IMR-90 (cell line): ENCODE data around the gene PIEZO2. TPM values are rescaled to one million over a fixed set of nuclear protein-coding genes. Genes with fewer than 3 reads are reported as not detected.

ENCODE experiments used
- ATAC-seq: fragments of 200-7000 bp; cut with Tn5 transposase; 2 replicates; pipeline ENCODE4 v1.9.1; 2020; ENCODE audit warnings: low read depth, mild to moderate bottlenecking, moderate library complexity
- BruUV-seq: library from RNA; stranded (reverse); fragments of 400-500 nt; replicated peaks from 2 replicates; lab custom pipeline; 2021; lab: Mats Ljungman, UMichigan
- CTCF ChIA-PET: fragments of 300-600 bp; formaldehyde crosslinking; extraction: SDS; loops from one replicate; lab custom pipeline; 2021; ENCODE audit warnings: antibody characterized with exemption; lab: Yijun Ruan, JAX
- POLR2A ChIA-PET: fragments of 300-600 bp; sonication (Branson Sonifier 250); formaldehyde crosslinking; loops from one replicate; lab custom pipeline; 2022; ENCODE audit warnings: antibody characterized with exemption; ENCODE audit not compliant: unreplicated experiment; lab: Charles Lee
- DNase-seq: peaks from one replicate; pipeline ENCODE4 v3.0.0; 2013
- H2AFZ ChIP-seq: replicated peaks from 2 replicates; pipeline ENCODE3; 2013; ENCODE audit warnings: low read length, mild to moderate bottlenecking; ENCODE audit not compliant: poor library complexity
- H2AK5ac ChIP-seq: 2 replicates; pipeline ENCODE4 v1.6.1; 2013; ENCODE audit warnings: low read depth, low read length, inconsistent platforms
- H2AK9ac ChIP-seq: replicated peaks from 2 replicates; pipeline ENCODE3; 2013; ENCODE audit warnings: mild to moderate bottlenecking, low read depth, low read length, moderate library complexity; ENCODE audit not compliant: poor library complexity
- H2BK120ac ChIP-seq: 2 replicates; pipeline ENCODE4 v1.6.1; 2013; ENCODE audit warnings: low read depth, low read length, inconsistent platforms
- H2BK15ac ChIP-seq: 3 replicates; pipeline ENCODE4 v1.6.1; 2013; ENCODE audit warnings: low read depth, low read length, inconsistent platforms
- H2BK20ac ChIP-seq: 2 replicates; pipeline ENCODE4 v1.6.1; 2013; ENCODE audit warnings: low read depth, mild to moderate bottlenecking, inconsistent platforms, low read length, moderate library complexity
- H2BK5ac ChIP-seq: 2 replicates; pipeline ENCODE4 v1.6.1; 2013; ENCODE audit warnings: mild to moderate bottlenecking, low read depth, low read length, inconsistent platforms; ENCODE audit not compliant: poor library complexity, severe bottlenecking
- H3K14ac ChIP-seq: replicated peaks from 2 replicates; pipeline ENCODE4 v1.6.1; 2013; ENCODE audit warnings: low read depth, low read length, inconsistent platforms
- H3K18ac ChIP-seq: 2 replicates; pipeline ENCODE4 v1.6.1; 2013; ENCODE audit warnings: low read depth, low read length, control low read depth
- H3K23ac ChIP-seq: 2 replicates; pipeline ENCODE4 v1.6.1; 2013; ENCODE audit warnings: low read depth, low read length, inconsistent platforms
- H3K27ac ChIP-seq: 2 replicates; pipeline ENCODE4 v1.5.1; 2013; ENCODE audit warnings: mild to moderate bottlenecking, control low read depth, low read length; ENCODE audit not compliant: insufficient read depth
- H3K27me3 ChIP-seq: 2 replicates; pipeline ENCODE4 v1.6.1; 2013; ENCODE audit warnings: low read length; ENCODE audit not compliant: control insufficient read depth, insufficient read depth
- H3K36me3 ChIP-seq: 2 replicates; pipeline ENCODE4 v1.6.1; 2013; ENCODE audit warnings: low read length, mixed read lengths; ENCODE audit not compliant: control insufficient read depth, insufficient read depth
- H3K4ac ChIP-seq: 2 replicates; pipeline ENCODE4 v1.6.1; 2013; ENCODE audit warnings: low read depth, low read length, inconsistent platforms
- H3K4me1 ChIP-seq: 2 replicates; pipeline ENCODE4 v1.6.1; 2013; ENCODE audit warnings: low read length, mixed read lengths; ENCODE audit not compliant: control insufficient read depth, insufficient read depth
- H3K4me2 ChIP-seq: 2 replicates; pipeline ENCODE4 v1.6.1; 2013; ENCODE audit warnings: low read depth, mild to moderate bottlenecking, control low read depth, low read length, moderate library complexity
- H3K4me3 ChIP-seq: 2 replicates; pipeline ENCODE4 v1.5.1; 2013; ENCODE audit warnings: low read depth, mild to moderate bottlenecking, control low read depth, low read length, moderate library complexity; ENCODE audit not compliant: insufficient read depth
- H3K56ac ChIP-seq: 2 replicates; pipeline ENCODE4 v1.6.1; 2013; ENCODE audit warnings: low read length, inconsistent platforms; ENCODE audit not compliant: insufficient read depth; ENCODE audit errors: extremely low read depth
- H3K79me1 ChIP-seq, 2 experiments: 2 replicates each; pipeline ENCODE4 v1.6.1; 2013; ENCODE audit warnings: low read length in 2 of 2, inconsistent platforms in 1 of 2, low read depth in 1 of 2
- H3K9ac ChIP-seq: 2 replicates; pipeline ENCODE4 v1.6.1; 2013; ENCODE audit warnings: low read depth, low read length, control low read depth
- H3K9me1 ChIP-seq: 2 replicates; pipeline ENCODE4 v1.6.1; 2013; ENCODE audit warnings: low read length, inconsistent platforms; ENCODE audit not compliant: insufficient read depth
- H3K9me3 ChIP-seq: 2 replicates; pipeline ENCODE4 v1.6.1; 2013; ENCODE audit warnings: low read length; ENCODE audit not compliant: control insufficient read depth, insufficient read depth
- H4K20me1 ChIP-seq: 2 replicates; pipeline ENCODE4 v1.6.1; 2013; ENCODE audit warnings: low read length, inconsistent platforms; ENCODE audit not compliant: insufficient read depth
- H4K5ac ChIP-seq: 2 replicates; pipeline ENCODE4 v1.6.1; 2013; ENCODE audit warnings: mild to moderate bottlenecking, low read depth, low read length, control low read depth
- H4K8ac ChIP-seq, 2 experiments: 2 replicates each; pipeline ENCODE4 v1.6.1; 2013; ENCODE audit warnings: low read depth in 2 of 2, low read length in 2 of 2, control low read depth in 1 of 2, inconsistent platforms in 1 of 2
- H4K91ac ChIP-seq: 2 replicates; pipeline ENCODE4 v1.6.1; 2013; ENCODE audit warnings: low read depth, low read length, inconsistent platforms; ENCODE audit not compliant: insufficient read depth
- BHLHE40 ChIP-seq: fragments of 150-350 bp; IDR thresholded peaks from 2 replicates; pipeline ENCODE4 v1.6.1; 2016; ENCODE audit warnings: mild to moderate bottlenecking, low read depth, low read length
- CHD1 ChIP-seq: IDR thresholded peaks from 2 replicates; pipeline ENCODE4 v1.6.1; 2012; ENCODE audit warnings: low read depth, low read length, improper control_type of control experiment
- ELK1 ChIP-seq: fragments of 150-350 bp; IDR thresholded peaks from 2 replicates; pipeline ENCODE4 v1.6.1; 2016; ENCODE audit warnings: low read depth, mild to moderate bottlenecking, low read length, moderate library complexity, borderline replicate concordance
- FOS ChIP-seq: fragments of 150-350 bp; IDR thresholded peaks from 2 replicates; pipeline ENCODE4 v1.6.1; 2016; ENCODE audit warnings: low read depth, low read length
- MAFK ChIP-seq: IDR thresholded peaks from 2 replicates; pipeline ENCODE4 v1.6.1; 2012; ENCODE audit warnings: low read depth, low read length, improper control_type of control experiment
- MXI1 ChIP-seq: IDR thresholded peaks from 2 replicates; pipeline ENCODE4 v1.6.1; 2012; ENCODE audit warnings: low read depth, mild to moderate bottlenecking, low read length, moderate library complexity, borderline replicate concordance
- NFE2L2 ChIP-seq: fragments of 150-350 bp; IDR thresholded peaks from 2 replicates; pipeline ENCODE4 v1.6.1; 2016; ENCODE audit warnings: low read depth, mild to moderate bottlenecking, low read length
- POLR2A ChIP-seq: IDR thresholded peaks from 2 replicates; pipeline ENCODE4 v1.6.1; 2012; ENCODE audit warnings: mild to moderate bottlenecking, low read depth, low read length
- RAD21 ChIP-seq: IDR thresholded peaks from 2 replicates; pipeline ENCODE4 v1.6.1; 2012; ENCODE audit warnings: low read length, improper control_type of control experiment
- RCOR1 ChIP-seq: IDR thresholded peaks from 2 replicates; pipeline ENCODE4 v1.6.1; 2012; ENCODE audit warnings: mild to moderate bottlenecking, low read length, improper control_type of control experiment; ENCODE audit not compliant: insufficient replicate concordance
- RFX5 ChIP-seq: IDR thresholded peaks from 2 replicates; pipeline ENCODE4 v1.8.0; 2012; ENCODE audit warnings: low read depth, mild to moderate bottlenecking, low read length, moderate library complexity
- SMC3 ChIP-seq: fragments of 150-350 bp; IDR thresholded peaks from 2 replicates; pipeline ENCODE4 v1.6.1; 2016; ENCODE audit warnings: low read depth, mild to moderate bottlenecking, antibody characterized with exemption, low read length, moderate library complexity
- USF2 ChIP-seq: fragments of 150-350 bp; IDR thresholded peaks from 2 replicates; pipeline ENCODE4 v1.6.1; 2017; ENCODE audit warnings: mild to moderate bottlenecking, antibody characterized with exemption, low read length, low read depth
- WGBS, 2 experiments: methylation state at CpG; one replicate each; pipeline versions ENCODE4 v1.1.5 to v1.1.7; 2013; ENCODE audit warnings: missing lambda C conversion rate in 2 of 2; ENCODE audit not compliant: insufficient read length in 1 of 2; ENCODE audit errors: extremely low coverage in 2 of 2; 5-methylcytosine and 5-hydroxymethylcytosine counted together
- dilution Hi-C: fragments of 300-500 bp; cut with HindIII; formaldehyde crosslinking; loops from one replicate; pipeline ENCODE4 v1.14.3; 2018; ENCODE audit warnings: low sequenced_read_pairs; ENCODE audit not compliant: unreplicated experiment
- in situ Hi-C: fragments of 300-500 bp; cut with MboI; formaldehyde crosslinking; loops from 3 replicates; pipeline ENCODE4 v1.14.3; 2019; ENCODE audit warnings: low sequenced_read_pairs, inconsistent platforms, mixed read lengths
- intact Hi-C: fragments of 100-400 bp; cut with micrococcal nuclease; formaldehyde crosslinking; loops from 2 replicates; pipeline ENCODE4 v1.10.0; 2022
- polyA plus RNA-seq, 3 experiments: library from polyadenylated mRNA; depleted of rRNA; stranded (reverse); fragments of >200 nt; gene quantifications; 2 replicates each; pipeline ENCODE4 v1.2.3, GENCODE V29; 2012; ENCODE audit warnings: low replicate concordance in 1 of 3
- total RNA-seq: library from RNA; depleted of rRNA; stranded (reverse); fragments of >200 nt; gene quantifications from 2 replicates; pipeline ENCODE4 v1.2.3, GENCODE V29; 2012
- TF ChIP-seq, protein P1 (sequence below): conservative IDR thresholded peaks from 2 replicates; pipeline ENCODE4 v1.5.1; 2012; ENCODE audit warnings: mild to moderate bottlenecking, low read depth, low read length, improper control_type of control experiment

Gene PIEZO2
- total and polyA plus RNA-seq, 2 of the 4 experiments (the other 2 are of a cell fraction) = 2.4 to 4.1 TPM

- Histone ChIP-seq H4K5ac (no peak overlapping the region), H3K27ac (no peak overlapping the region), H3K79me1 (no peaks in the 10 kb centered on the region), H3K27me3 (no peaks in the 10 kb centered on the region), H3K4me1 (no peaks in the 10 kb centered on the region), H3K23ac (no peak overlapping the region), H2BK20ac (no peak overlapping the region), H3K36me3 (no peaks in the 10 kb centered on the region; the same call in 1 of the 2 replicates), H2BK15ac (no peak overlapping the region), H3K9ac (no peak overlapping the region), H2AK5ac (no peak overlapping the region), H3K9me3 (no peaks in the 10 kb centered on the region), H3K4me2 (no peak overlapping the region), H3K4me3 (no peak overlapping the region), H3K14ac (no peak overlapping the region), H4K20me1 (no peaks in the 10 kb centered on the region), H3K9me1 (0 out of 2 replicates have a peak, but pooled peaks cover 2% of the 10 kb centered on the region), H2BK120ac (no peak overlapping the region), H4K91ac (no peak overlapping the region), H3K56ac (no peak overlapping the region), H2AFZ (no peak overlapping the region), H2AK9ac (no peak overlapping the region), H4K8ac (no peak overlapping the region), H2BK5ac (no peak overlapping the region), H3K4ac (no peak overlapping the region), H3K18ac (no peak overlapping the region)
- TF ChIP-seq RCOR1 = no peak
- TF ChIP-seq FOS = no peak
- TF ChIP-seq, protein P1, sequence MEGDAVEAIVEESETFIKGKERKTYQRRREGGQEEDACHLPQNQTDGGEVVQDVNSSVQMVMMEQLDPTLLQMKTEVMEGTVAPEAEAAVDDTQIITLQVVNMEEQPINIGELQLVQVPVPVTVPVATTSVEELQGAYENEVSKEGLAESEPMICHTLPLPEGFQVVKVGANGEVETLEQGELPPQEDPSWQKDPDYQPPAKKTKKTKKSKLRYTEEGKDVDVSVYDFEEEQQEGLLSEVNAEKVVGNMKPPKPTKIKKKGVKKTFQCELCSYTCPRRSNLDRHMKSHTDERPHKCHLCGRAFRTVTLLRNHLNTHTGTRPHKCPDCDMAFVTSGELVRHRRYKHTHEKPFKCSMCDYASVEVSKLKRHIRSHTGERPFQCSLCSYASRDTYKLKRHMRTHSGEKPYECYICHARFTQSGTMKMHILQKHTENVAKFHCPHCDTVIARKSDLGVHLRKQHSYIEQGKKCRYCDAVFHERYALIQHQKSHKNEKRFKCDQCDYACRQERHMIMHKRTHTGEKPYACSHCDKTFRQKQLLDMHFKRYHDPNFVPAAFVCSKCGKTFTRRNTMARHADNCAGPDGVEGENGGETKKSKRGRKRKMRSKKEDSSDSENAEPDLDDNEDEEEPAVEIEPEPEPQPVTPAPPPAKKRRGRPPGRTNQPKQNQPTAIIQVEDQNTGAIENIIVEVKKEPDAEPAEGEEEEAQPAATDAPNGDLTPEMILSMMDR = no peak
- TF ChIP-seq NFE2L2 = no peak
- TF ChIP-seq MXI1 = no peak
- TF ChIP-seq MAFK = no peak
- TF ChIP-seq ELK1 = no peak
- TF ChIP-seq RAD21 = no peak
- TF ChIP-seq BHLHE40 = no peak
- TF ChIP-seq CHD1 = no peak
- TF ChIP-seq RFX5 = no peak
- no peak for TF ChIP-seq USF2
- TF ChIP-seq SMC3 = no peak
- TF ChIP-seq POLR2A = no peak
- dilution Hi-C loops (no loop called here), in situ Hi-C loops (no loop called here), intact Hi-C loops (no loop called here)
- no CpG with 5 or more reads among the region's 7 CpGs for WGBS, 2 experiments
- ChIA-PET POLR2A (no interaction called here), CTCF (no interaction called here)
- DNase-seq (no peak), ATAC-seq (no peak)
- no TSS peak for BruUV-seq
These were observed 467.0 kb downstream of the PIEZO2 start for GRCh38 chr18:10682368-10682714.
